ENCODE data around the gene CKMT2. TPM values are rescaled to one million over a fixed set of nuclear protein-coding genes. Genes with fewer than 3 reads are reported as not detected.

CKMT2 gene
- total RNA-seq, 1 experiment from 2014 or later = not detected

DNA sequence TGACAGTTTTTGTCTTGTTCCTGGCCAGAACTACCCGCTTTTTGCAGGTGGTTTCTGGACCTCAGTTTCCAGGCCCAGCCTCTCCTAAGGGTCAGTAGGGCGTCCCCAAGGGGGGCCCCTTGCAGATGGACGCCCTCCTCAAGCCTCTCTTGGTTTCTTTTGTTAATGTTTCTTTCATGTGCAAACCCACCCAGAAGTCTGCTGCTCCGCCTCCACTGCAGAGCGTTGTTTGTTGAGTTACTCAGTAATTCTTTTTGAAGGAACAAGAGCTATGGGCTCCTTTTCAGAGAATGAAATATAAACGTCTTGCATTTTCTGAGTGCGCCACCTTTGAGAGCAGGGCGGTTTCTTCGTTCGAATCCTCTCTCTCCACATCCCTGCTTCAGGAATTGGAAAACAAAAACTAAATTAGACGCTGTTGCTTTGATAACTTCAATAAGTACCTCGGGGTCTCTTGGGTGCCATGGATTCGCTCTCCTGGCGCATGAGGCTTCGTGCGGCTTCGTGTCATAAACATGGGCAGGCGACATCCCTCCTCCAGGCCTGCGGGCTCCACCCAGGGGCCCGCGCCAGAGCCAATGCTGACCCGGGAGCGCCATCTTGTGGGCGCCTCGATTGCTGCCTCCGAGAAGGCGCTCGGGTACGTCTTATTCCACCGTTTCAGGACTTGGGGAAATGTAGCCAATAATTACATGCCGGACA is 38.3 kb upstream of the CKMT2 start:
- Mint-ChIP-seq H3K4me1 (ENCODE audit: insufficient read depth, unreplicated experiment) (peaks cover 4% of the 10 kb centered on the region), H3K4me3 (ENCODE audit: unreplicated experiment) (no peak overlapping the region), H3K36me3 (ENCODE audit: insufficient read depth, unreplicated experiment) (no peaks in the 10 kb centered on the region), H3K9me3 (ENCODE audit: unreplicated experiment) (no peaks in the 10 kb centered on the region), H3K27me3 (ENCODE audit: insufficient read depth, unreplicated experiment) (peaks cover 29% of the 10 kb centered on the region), H3K27ac (ENCODE audit: low read depth, unreplicated experiment) (no peak overlapping the region)
- peak; percentile 82 for DNase-seq (ENCODE audit: unreplicated experiment)
- intact Hi-C loops (cut with micrococcal nuclease) = loop anchor here (10.0 kb wide), 1 partner anchor 510 kb away; no protein-coding TSS in a partner anchor
- TF ChIP-seq, protein P1, sequence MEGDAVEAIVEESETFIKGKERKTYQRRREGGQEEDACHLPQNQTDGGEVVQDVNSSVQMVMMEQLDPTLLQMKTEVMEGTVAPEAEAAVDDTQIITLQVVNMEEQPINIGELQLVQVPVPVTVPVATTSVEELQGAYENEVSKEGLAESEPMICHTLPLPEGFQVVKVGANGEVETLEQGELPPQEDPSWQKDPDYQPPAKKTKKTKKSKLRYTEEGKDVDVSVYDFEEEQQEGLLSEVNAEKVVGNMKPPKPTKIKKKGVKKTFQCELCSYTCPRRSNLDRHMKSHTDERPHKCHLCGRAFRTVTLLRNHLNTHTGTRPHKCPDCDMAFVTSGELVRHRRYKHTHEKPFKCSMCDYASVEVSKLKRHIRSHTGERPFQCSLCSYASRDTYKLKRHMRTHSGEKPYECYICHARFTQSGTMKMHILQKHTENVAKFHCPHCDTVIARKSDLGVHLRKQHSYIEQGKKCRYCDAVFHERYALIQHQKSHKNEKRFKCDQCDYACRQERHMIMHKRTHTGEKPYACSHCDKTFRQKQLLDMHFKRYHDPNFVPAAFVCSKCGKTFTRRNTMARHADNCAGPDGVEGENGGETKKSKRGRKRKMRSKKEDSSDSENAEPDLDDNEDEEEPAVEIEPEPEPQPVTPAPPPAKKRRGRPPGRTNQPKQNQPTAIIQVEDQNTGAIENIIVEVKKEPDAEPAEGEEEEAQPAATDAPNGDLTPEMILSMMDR (IDR thresholded peaks at IDR 0.05; ENCODE audit: unreplicated experiment) = peak; percentile 95
- ChIA-PET POLR2A (interaction anchor here (1.0 kb wide), 1 partner anchor 106 kb away, joined by 3 read pairs; no protein-coding TSS in a partner anchor), CTCF (interaction anchor here (0.6 to 3.6 kb wide), 26 partner anchors 8 to 1167 kb away, joined by 3 to 28 read pairs (median 4); partner anchors contain the start of gene ZCCHC9)
- BruUV-seq (replicated peaks) = no TSS peak

DNA sequence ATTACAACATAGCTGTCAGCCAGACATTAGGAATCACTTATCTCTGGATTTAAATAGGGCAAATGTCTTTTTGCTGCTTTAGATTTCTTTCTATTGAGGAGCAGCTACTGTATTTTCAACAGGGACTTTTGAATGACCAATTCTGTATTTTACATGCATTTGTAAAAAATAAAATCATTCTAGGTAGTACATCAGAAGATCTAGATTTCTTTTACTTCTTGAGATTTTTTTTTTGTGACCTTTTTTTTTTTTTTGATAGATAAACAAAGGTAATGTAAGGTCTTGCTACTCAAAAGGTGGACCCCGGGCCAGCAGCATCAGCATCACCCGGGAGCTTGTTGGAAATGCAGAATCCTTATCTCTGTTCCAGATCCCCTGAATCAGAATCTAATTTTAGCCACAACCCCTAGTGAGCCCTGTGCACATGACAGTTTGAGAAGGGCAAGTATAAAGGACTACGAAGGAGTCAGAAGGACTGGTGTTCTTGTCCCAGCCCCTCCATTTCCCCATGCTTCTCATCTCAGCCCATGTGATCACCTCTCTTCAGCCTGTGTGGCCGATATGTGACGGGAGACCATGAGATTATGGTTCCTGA is 37.7 kb upstream of the CKMT2 start:
- H3K4me3 Mint-ChIP-seq (ENCODE audit: unreplicated experiment) = no peak overlapping the region
- no peak overlapping the region for H3K27ac Mint-ChIP-seq (ENCODE audit: low read depth, unreplicated experiment)
- ChIA-PET POLR2A (interaction anchor here (0.9 to 1.0 kb wide), 2 partner anchors 105 to 432 kb away, joined by 3 read pairs; no protein-coding TSS in a partner anchor), CTCF (interaction anchor here (0.6 to 3.6 kb wide), 26 partner anchors 8 to 1168 kb away, joined by 3 to 28 read pairs (median 4); partner anchors contain the start of gene ZCCHC9)
- TF ChIP-seq, protein P1 (IDR thresholded peaks at IDR 0.05; ENCODE audit: unreplicated experiment) = no peak
- peaks cover 35% of the 10 kb centered on the region for H3K27me3 Mint-ChIP-seq (ENCODE audit: insufficient read depth, unreplicated experiment)
- H3K4me1 Mint-ChIP-seq (ENCODE audit: insufficient read depth, unreplicated experiment) = peaks cover 4% of the 10 kb centered on the region
- no TSS peak for BruUV-seq (replicated peaks)
- intact Hi-C loops (cut with micrococcal nuclease) = loop anchor here (10.0 kb wide), 1 partner anchor 511 kb away; no protein-coding TSS in a partner anchor
- no peak for DNase-seq (ENCODE audit: unreplicated experiment)
- H3K9me3 Mint-ChIP-seq (ENCODE audit: unreplicated experiment) = no peaks in the 10 kb centered on the region
- no peaks in the 10 kb centered on the region for H3K36me3 Mint-ChIP-seq (ENCODE audit: insufficient read depth, unreplicated experiment)

GRCh38 chr5:81202655-81203054 is 30.5 kb upstream of the CKMT2 start:
- peaks cover 15% of the 10 kb centered on the region for H3K27me3 Mint-ChIP-seq (ENCODE audit: insufficient read depth, unreplicated experiment)
- no peaks in the 10 kb centered on the region for H3K4me1 Mint-ChIP-seq (ENCODE audit: insufficient read depth, unreplicated experiment)
- H3K36me3 Mint-ChIP-seq (ENCODE audit: insufficient read depth, unreplicated experiment) = no peaks in the 10 kb centered on the region
- no peak overlapping the region for H3K27ac Mint-ChIP-seq (ENCODE audit: low read depth, unreplicated experiment)
- POLR2A ChIA-PET = no interaction called here
- TF ChIP-seq, protein P1 (IDR thresholded peaks at IDR 0.05; ENCODE audit: unreplicated experiment) = no peak
- no peak overlapping the region for H3K4me3 Mint-ChIP-seq (ENCODE audit: unreplicated experiment)
- BruUV-seq (replicated peaks) = no TSS peak
- H3K9me3 Mint-ChIP-seq (ENCODE audit: unreplicated experiment) = no peaks in the 10 kb centered on the region
- CTCF ChIA-PET = interaction anchor here (1.0 to 2.9 kb wide), 3 partner anchors 7 to 97 kb away, joined by 5 to 11 read pairs (median 8); no protein-coding TSS in a partner anchor
- no peak for DNase-seq (ENCODE audit: unreplicated experiment)
- intact Hi-C loops (cut with micrococcal nuclease) = no loop called here

DNA sequence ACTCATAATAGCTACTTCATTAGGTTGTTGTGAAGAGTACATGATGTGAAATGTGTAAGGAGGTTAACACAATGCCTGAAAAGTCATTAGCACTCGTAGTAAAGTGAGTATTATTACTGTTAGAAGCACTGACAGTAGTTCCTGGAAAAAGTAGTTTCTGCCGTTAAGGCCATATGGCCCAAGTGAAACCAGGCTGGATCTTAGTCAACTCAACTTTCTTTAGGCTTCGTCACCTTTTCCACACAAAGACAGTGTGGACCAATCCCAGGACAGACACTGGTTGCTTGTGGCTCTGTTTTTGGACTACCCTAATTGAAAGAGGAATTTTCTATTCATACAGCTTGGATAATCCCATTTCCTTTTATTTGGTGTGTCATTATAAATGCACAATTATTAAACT is 29.4 kb upstream of the CKMT2 start:
- Mint-ChIP-seq H3K4me1 (ENCODE audit: insufficient read depth, unreplicated experiment) (no peaks in the 10 kb centered on the region), H3K4me3 (ENCODE audit: unreplicated experiment) (no peak overlapping the region), H3K27ac (ENCODE audit: low read depth, unreplicated experiment) (no peak overlapping the region), H3K36me3 (ENCODE audit: insufficient read depth, unreplicated experiment) (no peaks in the 10 kb centered on the region), H3K27me3 (ENCODE audit: insufficient read depth, unreplicated experiment) (peaks cover 15% of the 10 kb centered on the region), H3K9me3 (ENCODE audit: unreplicated experiment) (no peaks in the 10 kb centered on the region)
- intact Hi-C loops (cut with micrococcal nuclease) = no loop called here
- no TSS peak for BruUV-seq (replicated peaks)
- no peak for DNase-seq (ENCODE audit: unreplicated experiment)
- POLR2A ChIA-PET = no interaction called here
- CTCF ChIA-PET = interaction anchor here (0.5 to 2.9 kb wide), 5 partner anchors 8 to 96 kb away, joined by 3 to 11 read pairs (median 3); no protein-coding TSS in a partner anchor
- TF ChIP-seq, protein P1 (IDR thresholded peaks at IDR 0.05; ENCODE audit: unreplicated experiment) = no peak

Data from MCF 10A (cell line).